Panc1 (cell line): ENCODE results near the gene NPAS3. TPM values are rescaled to one million over a fixed set of nuclear protein-coding genes. Genes with fewer than 3 reads are reported as not detected.

Experiments used
- ATAC-seq: fragments of 200-7000 bp; cut with Tn5 transposase; 2 replicates; pipeline ENCODE4 v1.9.1; 2020; ENCODE audit warnings: mild to moderate bottlenecking, moderate library complexity
- BruUV-seq: library from RNA; stranded (reverse); fragments of 400-500 nt; replicated peaks from 2 replicates; lab custom pipeline; 2021; lab: Mats Ljungman, UMichigan
- CTCF ChIA-PET: fragments of 300-600 bp; sonication (Branson Sonifier 250); formaldehyde crosslinking; loops from one replicate; lab custom pipeline; 2022; ENCODE audit warnings: antibody characterized with exemption; lab: Charles Lee
- POLR2A ChIA-PET: fragments of 300-600 bp; sonication (Branson Sonifier 250); formaldehyde crosslinking; loops from one replicate; lab custom pipeline; 2022; ENCODE audit warnings: antibody characterized with exemption; lab: Charles Lee
- DNase-seq: peaks from one replicate; pipeline ENCODE4 v3.0.0-alpha.2; 2010; ENCODE audit warnings: low read depth, low spot score
- H3K27ac ChIP-seq: 2 replicates; pipeline ENCODE4 v1.5.1; 2011; ENCODE audit warnings: mild to moderate bottlenecking, low read length, inconsistent platforms
- H3K27me3 ChIP-seq: fragments of 200-500 bp; sonication (Bioruptor generic); 2 replicates; pipeline ENCODE4 v1.6.0; 2014; ENCODE audit warnings: low read length, inconsistent platforms; ENCODE audit not compliant: control insufficient read depth, insufficient read depth
- H3K36me3 ChIP-seq: fragments of 200-500 bp; sonication (Bioruptor generic); 2 replicates; pipeline ENCODE4 v1.5.1; 2014; ENCODE audit warnings: inconsistent platforms, mild to moderate bottlenecking, low read length, moderate library complexity; ENCODE audit not compliant: control insufficient read depth, insufficient read depth
- H3K4me1 ChIP-seq: 2 replicates; pipeline ENCODE4 v1.5.1; 2011; ENCODE audit warnings: inconsistent platforms, mild to moderate bottlenecking, low read length, moderate library complexity; ENCODE audit not compliant: control insufficient read depth, insufficient read depth
- H3K4me3 ChIP-seq, 2 experiments: 2 replicates each; pipeline ENCODE4 v1.5.1; 2011 to 2012; ENCODE audit warnings: low read depth in 2 of 2, low read length in 2 of 2, mild to moderate bottlenecking in 2 of 2, inconsistent platforms in 1 of 2, moderate library complexity in 1 of 2
- H3K9me3 ChIP-seq: fragments of 200-500 bp; sonication (Bioruptor generic); 2 replicates; pipeline ENCODE4 v1.5.1; 2014; ENCODE audit warnings: low read depth, mild to moderate bottlenecking, inconsistent platforms, low read length, moderate library complexity; ENCODE audit not compliant: control insufficient read depth, insufficient read depth
- POLR2AphosphoS5 ChIP-seq: IDR thresholded peaks from 2 replicates; pipeline ENCODE4 v1.6.1; 2012; ENCODE audit warnings: mild to moderate bottlenecking, low read depth, low read length, moderate library complexity
- SIN3A ChIP-seq: IDR thresholded peaks from 2 replicates; pipeline ENCODE4 v1.6.1; 2012; ENCODE audit warnings: low read depth, mild to moderate bottlenecking, low read length, moderate library complexity, borderline replicate concordance; ENCODE audit not compliant: insufficient read depth
- TCF7L2 ChIP-seq: IDR thresholded peaks from 2 replicates; pipeline ENCODE4 v1.6.1; 2011; ENCODE audit warnings: mild to moderate bottlenecking, low read depth, low read length, inconsistent platforms
- in situ Hi-C: cut with HindIII; loops from 2 replicates; pipeline ENCODE4 v1.10.0; 2016; ENCODE audit warnings: low sequenced_read_pairs, low pct_unique_long_range_greater_than_20kb
- intact Hi-C: fragments of 100-400 bp; cut with micrococcal nuclease; formaldehyde crosslinking; loops from one replicate; pipeline ENCODE4 v1.10.0; 2022; ENCODE audit not compliant: unreplicated experiment
- total RNA-seq: library from RNA; stranded (reverse); gene quantifications from one replicate; pipeline ENCODE4 v1.2.1, GENCODE V29; 2021; ENCODE audit not compliant: unreplicated experiment
- TF ChIP-seq, protein P1 (sequence below): fragments of 450-650 bp; IDR thresholded peaks from 2 replicates; pipeline ENCODE4 v1.5.1; 2017; ENCODE audit warnings: mild to moderate bottlenecking
- TF ChIP-seq, protein P2 (sequence below), 2 experiments: IDR thresholded peaks; 2 replicates each; pipeline ENCODE4 v1.6.1; 2011 to 2012; ENCODE audit warnings: low read depth in 2 of 2, control low read depth in 1 of 2, low read length in 1 of 2, mild to moderate bottlenecking in 1 of 2, moderate library complexity in 1 of 2; ENCODE audit not compliant: insufficient read depth in 1 of 2

NPAS3 gene
- total RNA-seq, 1 experiment from 2014 or later = 0.23 TPM

GRCh38 chr14:32980902-32981501 lies 42.3 kb downstream of the NPAS3 start:
- ChIA-PET POLR2A (interaction anchor here (0.5 kb wide), 1 partner anchor 59 kb away, joined by 8 read pairs; no protein-coding TSS in a partner anchor), CTCF (interaction anchor here (0.6 kb wide), 1 partner anchor 803 kb away, joined by 5 read pairs; no protein-coding TSS in a partner anchor)
- no peak overlapping the region for H3K4me3 ChIP-seq
- no peaks in the 10 kb centered on the region for H3K36me3 ChIP-seq
- DNase-seq = no peak
- in situ Hi-C loops (no loop called here), intact Hi-C loops (no loop called here)
- TF ChIP-seq, protein P1, sequence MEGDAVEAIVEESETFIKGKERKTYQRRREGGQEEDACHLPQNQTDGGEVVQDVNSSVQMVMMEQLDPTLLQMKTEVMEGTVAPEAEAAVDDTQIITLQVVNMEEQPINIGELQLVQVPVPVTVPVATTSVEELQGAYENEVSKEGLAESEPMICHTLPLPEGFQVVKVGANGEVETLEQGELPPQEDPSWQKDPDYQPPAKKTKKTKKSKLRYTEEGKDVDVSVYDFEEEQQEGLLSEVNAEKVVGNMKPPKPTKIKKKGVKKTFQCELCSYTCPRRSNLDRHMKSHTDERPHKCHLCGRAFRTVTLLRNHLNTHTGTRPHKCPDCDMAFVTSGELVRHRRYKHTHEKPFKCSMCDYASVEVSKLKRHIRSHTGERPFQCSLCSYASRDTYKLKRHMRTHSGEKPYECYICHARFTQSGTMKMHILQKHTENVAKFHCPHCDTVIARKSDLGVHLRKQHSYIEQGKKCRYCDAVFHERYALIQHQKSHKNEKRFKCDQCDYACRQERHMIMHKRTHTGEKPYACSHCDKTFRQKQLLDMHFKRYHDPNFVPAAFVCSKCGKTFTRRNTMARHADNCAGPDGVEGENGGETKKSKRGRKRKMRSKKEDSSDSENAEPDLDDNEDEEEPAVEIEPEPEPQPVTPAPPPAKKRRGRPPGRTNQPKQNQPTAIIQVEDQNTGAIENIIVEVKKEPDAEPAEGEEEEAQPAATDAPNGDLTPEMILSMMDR = no peak
- TF ChIP-seq SIN3A (no peak), POLR2AphosphoS5 (no peak)
- no peaks in the 10 kb centered on the region for H3K9me3 ChIP-seq
- ATAC-seq = no peak
- BruUV-seq = no TSS peak
- H3K4me1 ChIP-seq = no peaks in the 10 kb centered on the region
- H3K27me3 ChIP-seq = no peaks in the 10 kb centered on the region
- H3K27ac ChIP-seq = no peak overlapping the region

GRCh38 chr14:32984241-32984930 lies 45.7 kb downstream of the NPAS3 start:
- no peak for TF ChIP-seq SIN3A
- no peak for TF ChIP-seq TCF7L2
- TF ChIP-seq, protein P2, sequence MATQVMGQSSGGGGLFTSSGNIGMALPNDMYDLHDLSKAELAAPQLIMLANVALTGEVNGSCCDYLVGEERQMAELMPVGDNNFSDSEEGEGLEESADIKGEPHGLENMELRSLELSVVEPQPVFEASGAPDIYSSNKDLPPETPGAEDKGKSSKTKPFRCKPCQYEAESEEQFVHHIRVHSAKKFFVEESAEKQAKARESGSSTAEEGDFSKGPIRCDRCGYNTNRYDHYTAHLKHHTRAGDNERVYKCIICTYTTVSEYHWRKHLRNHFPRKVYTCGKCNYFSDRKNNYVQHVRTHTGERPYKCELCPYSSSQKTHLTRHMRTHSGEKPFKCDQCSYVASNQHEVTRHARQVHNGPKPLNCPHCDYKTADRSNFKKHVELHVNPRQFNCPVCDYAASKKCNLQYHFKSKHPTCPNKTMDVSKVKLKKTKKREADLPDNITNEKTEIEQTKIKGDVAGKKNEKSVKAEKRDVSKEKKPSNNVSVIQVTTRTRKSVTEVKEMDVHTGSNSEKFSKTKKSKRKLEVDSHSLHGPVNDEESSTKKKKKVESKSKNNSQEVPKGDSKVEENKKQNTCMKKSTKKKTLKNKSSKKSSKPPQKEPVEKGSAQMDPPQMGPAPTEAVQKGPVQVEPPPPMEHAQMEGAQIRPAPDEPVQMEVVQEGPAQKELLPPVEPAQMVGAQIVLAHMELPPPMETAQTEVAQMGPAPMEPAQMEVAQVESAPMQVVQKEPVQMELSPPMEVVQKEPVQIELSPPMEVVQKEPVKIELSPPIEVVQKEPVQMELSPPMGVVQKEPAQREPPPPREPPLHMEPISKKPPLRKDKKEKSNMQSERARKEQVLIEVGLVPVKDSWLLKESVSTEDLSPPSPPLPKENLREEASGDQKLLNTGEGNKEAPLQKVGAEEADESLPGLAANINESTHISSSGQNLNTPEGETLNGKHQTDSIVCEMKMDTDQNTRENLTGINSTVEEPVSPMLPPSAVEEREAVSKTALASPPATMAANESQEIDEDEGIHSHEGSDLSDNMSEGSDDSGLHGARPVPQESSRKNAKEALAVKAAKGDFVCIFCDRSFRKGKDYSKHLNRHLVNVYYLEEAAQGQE (IDR thresholded peaks at IDR 0.05; ENCODE audit: insufficient read depth in 1 of 2, low read depth in 2 of 2, low read length in 1 of 2) = no peak
- TF ChIP-seq, protein P1 = no peak
- no peak for TF ChIP-seq POLR2AphosphoS5
- in situ Hi-C loops (no loop called here), intact Hi-C loops (no loop called here)
- DNase-seq (no peak), ATAC-seq (no peak)
- Histone ChIP-seq H3K27me3 (no peaks in the 10 kb centered on the region), H3K27ac (no peak overlapping the region), H3K4me3 (no peak overlapping the region), H3K36me3 (no peaks in the 10 kb centered on the region), H3K4me1 (no peaks in the 10 kb centered on the region), H3K9me3 (no peaks in the 10 kb centered on the region)
- CTCF ChIA-PET = no interaction called here
- BruUV-seq = no TSS peak
- POLR2A ChIA-PET = no interaction called here
